A549 (cell line): ENCODE data around the gene MYLK. TPM values are rescaled to one million over a fixed set of nuclear protein-coding genes. Genes with fewer than 3 reads are reported as not detected.

Experiments
- ATAC-seq, 2 experiments: fragments of 200-7000 bp in 1 of 2; fragments of >200 bp in 1 of 2; cut with Nextera tagmentation in 1 of 2; cut with Tn5 transposase in 1 of 2; 3 replicates each; pipeline versions ENCODE4 v1.8.0 to v1.9.1; 2018 to 2020; ENCODE audit warnings: mild to moderate bottlenecking in 1 of 2, moderate library complexity in 1 of 2
- CTCF ChIA-PET: fragments of 300-600 bp; sonication (Branson Sonifier 250); formaldehyde crosslinking; extraction: SDS; loops from one replicate; lab custom pipeline; 2021; ENCODE audit warnings: antibody characterized with exemption, inconsistent platforms; lab: Yijun Ruan, JAX
- POLR2A ChIA-PET: fragments of 350-600 bp; formaldehyde crosslinking; extraction: SDS; loops from one replicate; lab custom pipeline; 2021; ENCODE audit warnings: antibody characterized with exemption, inconsistent platforms; lab: Yijun Ruan, JAX
- DNase-seq, 2 experiments: peaks; one replicate each; pipeline versions ENCODE4 v3.0.0 to v3.0.0-alpha.2; 2011 to 2016; ENCODE audit warnings: low read depth in 1 of 2, low spot score in 1 of 2
- FAIRE-seq: peaks from 2 replicates; lab custom pipeline; 2011; peaks lifted over from hg19 to GRCh38; lab: Jason Lieb, UNC
- H3K27ac ChIP-seq, 2 experiments: fragments of >200 bp; sonication (Bioruptor Twin); formaldehyde crosslinking; 3 replicates each; pipeline ENCODE4 v1.5.1; 2016 to 2017
- H3K4me1 ChIP-seq: fragments of >200 bp; sonication (Bioruptor Twin); formaldehyde crosslinking; 3 replicates; pipeline ENCODE4 v1.6.1; 2016
- H3K4me2 ChIP-seq: fragments of >200 bp; sonication (Bioruptor Twin); formaldehyde crosslinking; 3 replicates; pipeline ENCODE4 v1.6.1; 2016
- H3K4me3 ChIP-seq: fragments of >200 bp; sonication (Bioruptor Twin); formaldehyde crosslinking; 3 replicates; pipeline ENCODE4 v1.5.1; 2016
- H3K9me3 ChIP-seq: fragments of >200 bp; sonication (Bioruptor Twin); formaldehyde crosslinking; 3 replicates; pipeline ENCODE4 v1.6.1; 2016
- ATOH8 ChIP-seq: fragments of 250-450 bp; sonication (Bioruptor Pico); IDR thresholded peaks from 2 replicates; pipeline ENCODE4 v1.5.0; 2020; ENCODE audit warnings: low read depth, mild to moderate bottlenecking, moderate library complexity
- CBX2 ChIP-seq: fragments of 200-600 bp; sonication (generic); IDR thresholded peaks from 2 replicates; pipeline ENCODE4 v1.6.1; 2016; ENCODE audit warnings: low read depth, mild to moderate bottlenecking, borderline replicate concordance
- CBX8 ChIP-seq: fragments of 200-600 bp; sonication (generic); IDR thresholded peaks from 2 replicates; pipeline ENCODE4 v1.6.1; 2016
- CEBPB ChIP-seq, 2 experiments: fragments of >200 bp in 1 of 2; sonication (Bioruptor Twin) in 1 of 2; formaldehyde crosslinking in 1 of 2; IDR thresholded peaks; 2 replicates each; pipeline ENCODE4 v1.6.1; 2012 to 2016
- CHD2 ChIP-seq: fragments of 150-350 bp; IDR thresholded peaks from 2 replicates; pipeline ENCODE4 v1.6.1; 2014; ENCODE audit warnings: low read length; ENCODE audit not compliant: partially characterized antibody
- E2F6 ChIP-seq: IDR thresholded peaks from 2 replicates; pipeline ENCODE4 v1.6.1; 2012; ENCODE audit warnings: low read depth, borderline replicate concordance
- ESRRA ChIP-seq: fragments of 150-350 bp; IDR thresholded peaks from 2 replicates; pipeline ENCODE4 v1.6.1; 2014; ENCODE audit warnings: mild to moderate bottlenecking, low read length, borderline replicate concordance
- FOSL2 ChIP-seq, 2 experiments: fragments of 450-650 bp in 1 of 2; fragments of >200 bp in 1 of 2; sonication (Bioruptor Twin) in 1 of 2; formaldehyde crosslinking; IDR thresholded peaks; 2 replicates each; pipeline versions ENCODE4 v1.5.0 to v1.6.1; 2016 to 2020; ENCODE audit warnings: mild to moderate bottlenecking in 1 of 2, moderate library complexity in 1 of 2
- FOXS1 ChIP-seq: fragments of 250-450 bp; sonication (Bioruptor Pico); IDR thresholded peaks from 2 replicates; pipeline ENCODE4 v1.5.0; 2020; ENCODE audit warnings: mild to moderate bottlenecking, moderate library complexity
- GATA3 ChIP-seq: IDR thresholded peaks from 2 replicates; pipeline ENCODE4 v1.6.1; 2012; ENCODE audit warnings: borderline replicate concordance
- HDAC2 ChIP-seq: fragments of 200-600 bp; sonication (generic); IDR thresholded peaks from 2 replicates; pipeline ENCODE4 v1.6.1; 2016
- HOXA7 ChIP-seq: fragments of 250-450 bp; sonication (Bioruptor Pico); IDR thresholded peaks from 2 replicates; pipeline ENCODE4 v1.5.0; 2020; ENCODE audit warnings: mild to moderate bottlenecking, moderate library complexity
- HOXB13 ChIP-seq: fragments of 250-450 bp; sonication (Bioruptor Pico); IDR thresholded peaks from 2 replicates; pipeline ENCODE4 v1.5.0; 2020; ENCODE audit warnings: low read depth, mild to moderate bottlenecking, moderate library complexity
- HOXB5 ChIP-seq: fragments of 250-450 bp; sonication (Bioruptor Pico); IDR thresholded peaks from 2 replicates; pipeline ENCODE4 v1.5.0; 2020; ENCODE audit warnings: mild to moderate bottlenecking, moderate library complexity
- KDM1A ChIP-seq: fragments of 200-600 bp; sonication (generic); IDR thresholded peaks from 2 replicates; pipeline ENCODE4 v1.6.1; 2016; ENCODE audit warnings: low read depth, mild to moderate bottlenecking
- KDM5A ChIP-seq: fragments of 200-600 bp; sonication (generic); IDR thresholded peaks from 2 replicates; pipeline ENCODE4 v1.6.1; 2016; ENCODE audit warnings: antibody characterized with exemption, mild to moderate bottlenecking
- MAFK ChIP-seq: fragments of 450-650 bp; IDR thresholded peaks from 2 replicates; pipeline ENCODE4 v1.6.1; 2014; ENCODE audit not compliant: partially characterized antibody
- MAX ChIP-seq: IDR thresholded peaks from 2 replicates; pipeline ENCODE4 v1.6.1; 2012
- MAZ ChIP-seq: fragments of 150-350 bp; IDR thresholded peaks from 2 replicates; pipeline ENCODE4 v1.6.1; 2014; ENCODE audit warnings: antibody characterized with exemption, low read depth, low read length, borderline replicate concordance
- MYC ChIP-seq: IDR thresholded peaks from 2 replicates; pipeline ENCODE4 v1.6.1; 2012; ENCODE audit warnings: mild to moderate bottlenecking, inconsistent platforms, low read length, improper control_type of control experiment, borderline replicate concordance
- NFE2L2 ChIP-seq: fragments of 150-350 bp; conservative IDR thresholded peaks from 2 replicates; pipeline ENCODE4 v1.6.1; 2014; ENCODE audit warnings: low read length
- PHF8 ChIP-seq: fragments of 200-600 bp; sonication (generic); IDR thresholded peaks from 2 replicates; pipeline ENCODE4 v1.6.1; 2016; ENCODE audit warnings: low read depth, mild to moderate bottlenecking, antibody characterized with exemption, moderate library complexity, borderline replicate concordance
- RAD21 ChIP-seq, 2 experiments: fragments of >200 bp in 1 of 2; sonication (Bioruptor Twin) in 1 of 2; formaldehyde crosslinking in 1 of 2; IDR thresholded peaks in 1 of 2; conservative IDR thresholded peaks in 1 of 2; 2 replicates in 1 of 2; 3 replicates in 1 of 2; pipeline ENCODE4 v1.6.1; 2012 to 2018; ENCODE audit warnings: inconsistent platforms in 1 of 2
- RARB ChIP-seq: fragments of 250-450 bp; sonication (Bioruptor Pico); IDR thresholded peaks from 2 replicates; pipeline ENCODE4 v1.8.0; 2021; ENCODE audit warnings: mild to moderate bottlenecking, moderate library complexity
- RFX5 ChIP-seq: fragments of 450-650 bp; IDR thresholded peaks from 2 replicates; pipeline ENCODE4 v1.7.1; 2014; ENCODE audit warnings: antibody characterized with exemption, mild to moderate bottlenecking, moderate library complexity
- TFCP2L1 ChIP-seq: fragments of 250-450 bp; sonication (Bioruptor Pico); IDR thresholded peaks from 2 replicates; pipeline ENCODE4 v1.5.0; 2021; ENCODE audit warnings: mild to moderate bottlenecking
- ZFP36 ChIP-seq: fragments of 450-650 bp; IDR thresholded peaks from 2 replicates; pipeline ENCODE4 v1.6.1; 2014; ENCODE audit warnings: borderline replicate concordance; ENCODE audit not compliant: partially characterized antibody
- ZNF302 ChIP-seq: fragments of 250-450 bp; sonication (Bioruptor Pico); IDR thresholded peaks from 2 replicates; pipeline ENCODE4 v1.9.0; 2021; ENCODE audit warnings: inconsistent platforms, mild to moderate bottlenecking, moderate library complexity
- WGBS: methylation state at CpG from one replicate; pipeline ENCODE4 v1.1.6; 2017; ENCODE audit errors: missing lambda C conversion rate; 5-methylcytosine and 5-hydroxymethylcytosine counted together
- polyA plus RNA-seq, 4 experiments: library from polyadenylated mRNA; depleted of rRNA in 3 of 4; stranded (reverse); fragments of >200 nt; fragmentation: RNase III in 1 of 4; extraction: RNeasy Plus Mini Kit Qiagen cat#74134 plus additional on column Dnase treatment in 1 of 4; gene quantifications; 2 replicates in 3 of 4; 3 replicates in 1 of 4; pipeline ENCODE4 v1.2.3, GENCODE V29; 2011 to 2017

The MYLK gene
- polyA plus RNA-seq, 2 of the 4 experiments (the other 2 are of a cell fraction) = 16.9 to 17.4 TPM

DNA sequence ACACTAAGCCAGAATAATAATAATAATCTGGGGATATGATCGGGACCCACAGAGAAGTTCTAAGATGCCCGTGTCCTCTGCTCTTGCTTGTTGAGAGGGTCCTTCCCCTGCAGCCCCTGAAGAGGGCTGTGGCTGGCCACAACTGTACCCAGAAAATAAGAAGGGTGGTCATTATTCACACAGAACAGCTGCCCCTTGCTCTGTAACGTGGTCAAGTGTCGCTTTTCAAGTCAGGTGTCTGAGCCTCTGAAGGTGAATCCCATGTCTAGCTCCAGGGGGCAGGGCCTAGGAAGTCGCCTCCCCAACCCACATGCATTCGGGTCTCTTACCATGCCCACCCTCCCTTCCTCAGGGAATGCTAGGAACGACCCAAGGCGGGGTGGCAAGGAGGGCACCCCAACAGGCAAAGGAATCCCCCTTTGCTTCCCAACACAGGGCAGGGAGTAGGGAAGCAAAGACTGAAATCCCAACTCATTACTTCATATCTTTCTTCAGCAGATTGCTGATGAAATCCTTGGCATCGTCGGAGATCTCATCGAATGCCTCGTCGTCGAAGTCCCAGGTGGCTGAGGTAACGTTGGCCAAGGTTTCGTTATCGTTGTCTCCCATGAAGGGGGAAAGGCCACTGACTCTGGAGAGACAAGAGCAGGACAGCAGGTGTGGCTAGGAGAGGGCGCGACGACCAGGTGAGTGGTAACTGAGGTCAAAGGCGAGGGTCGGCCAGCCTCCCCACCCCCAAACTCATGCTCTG is 255.0 kb downstream of the MYLK start:
- WGBS = 94% methylated on average over 20 of the region's 22 CpGs
- Histone ChIP-seq H3K4me3 (no peak overlapping the region), H3K27ac (no peak overlapping the region), H3K9me3 (no peaks in the 10 kb centered on the region), H3K4me1 (peaks cover 13% of the 10 kb centered on the region), H3K4me2 (no peak overlapping the region)
- ATAC-seq (no peak), DNase-seq (no peak), FAIRE-seq (no peak)
- TF ChIP-seq HOXB13 (CRISPR knock-in tag) = no peak
- no peak for TF ChIP-seq MAFK
- no peak for TF ChIP-seq RARB
- TF ChIP-seq HDAC2 = no peak
- no peak for TF ChIP-seq HOXA7 (CRISPR knock-in tag)
- TF ChIP-seq CBX2 = no peak
- TF ChIP-seq RFX5 = no peak
- no peak for TF ChIP-seq CEBPB (IDR thresholded peaks at IDR 0.05)
- TF ChIP-seq CBX8 = no peak
- TF ChIP-seq ESRRA = no peak
- no peak for TF ChIP-seq NFE2L2
- TF ChIP-seq MAX = no peak
- no peak for TF ChIP-seq E2F6
- CTCF ChIA-PET = interaction anchor here (1.0 to 4.6 kb wide), 5 partner anchors 10 to 404 kb away, joined by 3 to 20 read pairs (median 4); partner anchors contain the start of gene KALRN
- POLR2A ChIA-PET = no interaction called here

DNA sequence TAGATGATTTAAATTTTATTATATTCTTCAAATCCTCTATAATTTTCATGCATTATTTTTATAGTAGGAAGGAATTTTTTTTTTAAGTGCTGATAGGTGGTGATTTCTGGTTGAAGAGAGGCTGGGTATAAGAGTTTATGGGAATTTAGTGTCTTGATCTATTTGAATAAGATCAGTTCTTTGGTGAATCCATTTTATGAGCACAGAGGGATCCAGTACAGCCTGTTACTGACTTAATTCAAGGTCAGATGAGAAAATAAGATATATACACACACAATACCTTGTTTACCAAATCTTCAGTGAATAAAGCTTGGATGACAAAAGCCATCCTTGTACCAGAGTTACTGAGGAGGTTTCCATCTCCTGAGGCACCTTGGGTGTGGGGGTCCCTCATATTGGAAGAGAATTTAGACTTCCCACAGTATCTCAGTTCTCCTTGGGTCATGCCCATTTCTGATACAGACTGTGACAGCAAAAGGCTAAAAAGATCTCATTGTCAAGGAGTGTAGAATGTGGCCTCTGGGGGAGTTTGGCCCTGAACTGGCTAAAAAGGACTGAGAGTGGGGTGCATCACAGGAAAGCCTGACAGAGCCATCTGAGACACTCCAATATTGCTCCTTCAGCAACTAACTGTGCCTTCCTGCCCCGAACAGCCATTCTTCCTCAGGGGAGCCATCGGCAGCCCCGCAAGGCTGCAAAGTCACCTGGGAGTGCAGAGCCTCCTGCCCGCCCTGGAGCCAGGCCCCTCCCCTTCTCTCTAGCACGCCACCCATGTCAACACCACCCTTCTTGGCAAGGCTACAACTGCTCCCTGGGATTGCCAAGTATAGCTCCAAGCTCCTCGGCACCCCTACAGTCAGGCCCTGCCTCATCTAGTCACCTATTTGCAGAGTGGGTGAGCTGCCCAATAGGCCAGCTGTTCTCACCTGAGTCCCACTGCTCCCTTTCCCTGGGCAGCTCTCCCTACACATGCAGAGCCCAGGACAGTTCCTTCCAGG is 256.2 kb downstream of the MYLK start:
- no peak overlapping the region for H3K4me3 ChIP-seq
- peaks cover 14% of the 10 kb centered on the region for H3K4me1 ChIP-seq
- POLR2A ChIA-PET = no interaction called here
- 92% methylated on average over 6 of the region's 6 CpGs for WGBS
- no peak overlapping the region for H3K4me2 ChIP-seq
- FAIRE-seq (no peak), ATAC-seq (no peak), DNase-seq (no peak)
- H3K9me3 ChIP-seq = no peaks in the 10 kb centered on the region
- no peak overlapping the region for H3K27ac ChIP-seq
- no peak for TF ChIP-seq HOXB5
- TF ChIP-seq ZNF302 = no peak
- no peak for TF ChIP-seq CBX2
- no peak for TF ChIP-seq ESRRA
- no peak for TF ChIP-seq GATA3
- TF ChIP-seq TFCP2L1 (CRISPR knock-in tag) = no peak
- CTCF ChIA-PET = interaction anchor here (1.0 to 4.6 kb wide), 5 partner anchors 8 to 405 kb away, joined by 3 to 20 read pairs (median 4); partner anchors contain the start of gene KALRN

DNA sequence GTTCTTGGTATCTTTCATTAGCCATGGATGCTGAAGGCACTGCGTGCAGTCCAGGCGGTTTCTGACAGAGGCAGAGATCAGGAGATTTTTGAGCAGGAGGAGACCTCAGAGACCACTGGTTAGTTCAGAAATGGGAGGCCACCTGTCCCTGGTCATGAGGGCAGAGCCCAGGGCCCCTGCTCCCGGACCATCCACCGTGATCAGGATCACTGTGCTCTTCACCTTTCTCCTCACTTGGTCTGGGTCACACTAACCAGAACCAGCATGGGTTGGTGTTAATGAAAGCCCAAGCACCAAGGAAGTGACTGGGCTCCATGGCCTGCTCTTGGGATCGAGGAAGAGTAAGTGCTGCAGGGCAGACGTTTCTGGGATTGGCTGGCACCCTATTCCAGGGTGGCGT is 257.3 kb downstream of the MYLK start:
- H3K4me1 ChIP-seq = peaks cover 3% of the 10 kb centered on the region; the same call in 1 of the 3 replicates
- no peak for TF ChIP-seq TFCP2L1 (CRISPR knock-in tag)
- no peak for TF ChIP-seq NFE2L2
- no peak for TF ChIP-seq KDM5A
- no peak for TF ChIP-seq ESRRA
- TF ChIP-seq PHF8 = no peak
- no peak for TF ChIP-seq RAD21 (conservative IDR thresholded peaks at IDR 0.05 in 1 of 2, IDR thresholded peaks at IDR 0.05 in 1 of 2)
- TF ChIP-seq HDAC2 = no peak
- no peak for TF ChIP-seq KDM1A
- TF ChIP-seq HOXB13 (CRISPR knock-in tag) = no peak
- no peak for TF ChIP-seq MAZ
- TF ChIP-seq FOSL2 (IDR thresholded peaks at IDR 0.05) = no peak
- no peak for TF ChIP-seq FOSL2 (CRISPR knock-in tag; IDR thresholded peaks at IDR 0.05)
- no peak for TF ChIP-seq ZNF302
- no peak for TF ChIP-seq FOXS1 (CRISPR knock-in tag)
- TF ChIP-seq ZFP36 = no peak
- TF ChIP-seq CHD2 = no peak
- TF ChIP-seq MYC = no peak
- TF ChIP-seq ATOH8 (CRISPR knock-in tag) = no peak
- TF ChIP-seq, all 56 proteins: peak for 0
- ChIA-PET CTCF (interaction anchor here (2.2 kb wide), 1 partner anchor 25 kb away, joined by 8 read pairs; no protein-coding TSS in a partner anchor), POLR2A (no interaction called here)
- Histone ChIP-seq H3K9me3 (no peaks in the 10 kb centered on the region), H3K4me2 (no peak overlapping the region), H3K4me3 (no peak overlapping the region), H3K27ac (no peak overlapping the region)
- whole genome bisulfite sequencing = 88% methylated on average over 7 of the region's 7 CpGs
- no peak for ATAC-seq
- DNase-seq = no peak
- FAIRE-seq = no peak
